Cerebellar cortex (tissue), 1 donor: ENCODE results near the gene SLC35F1.

Experiments used
- DNase-seq: peaks from one replicate; pipeline ENCODE4 v3.0.0-alpha.2; 2015; ENCODE audit warnings: low spot score

The SLC35F1 gene

DNA sequence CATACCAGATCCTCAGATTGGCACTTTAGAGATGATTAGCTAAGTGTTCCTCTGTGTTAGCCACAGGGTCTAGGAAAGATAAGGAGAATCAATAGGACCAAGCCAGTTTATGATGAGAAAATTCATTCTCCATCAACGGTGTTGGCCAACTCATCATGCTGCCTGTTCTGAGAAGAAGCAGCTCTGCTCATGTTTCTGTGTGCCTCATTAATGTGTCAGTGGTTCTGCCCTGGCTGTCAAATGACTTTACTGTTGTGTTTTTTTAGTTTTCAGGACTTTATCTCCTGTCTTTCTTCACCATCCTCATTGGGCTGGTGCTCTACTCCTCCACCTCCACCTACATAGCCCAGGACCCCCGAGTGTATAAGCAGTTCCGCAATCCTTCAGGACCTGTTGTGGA is 406.7 kb downstream of the SLC35F1 start:
- no peak for DNase-seq

DNA sequence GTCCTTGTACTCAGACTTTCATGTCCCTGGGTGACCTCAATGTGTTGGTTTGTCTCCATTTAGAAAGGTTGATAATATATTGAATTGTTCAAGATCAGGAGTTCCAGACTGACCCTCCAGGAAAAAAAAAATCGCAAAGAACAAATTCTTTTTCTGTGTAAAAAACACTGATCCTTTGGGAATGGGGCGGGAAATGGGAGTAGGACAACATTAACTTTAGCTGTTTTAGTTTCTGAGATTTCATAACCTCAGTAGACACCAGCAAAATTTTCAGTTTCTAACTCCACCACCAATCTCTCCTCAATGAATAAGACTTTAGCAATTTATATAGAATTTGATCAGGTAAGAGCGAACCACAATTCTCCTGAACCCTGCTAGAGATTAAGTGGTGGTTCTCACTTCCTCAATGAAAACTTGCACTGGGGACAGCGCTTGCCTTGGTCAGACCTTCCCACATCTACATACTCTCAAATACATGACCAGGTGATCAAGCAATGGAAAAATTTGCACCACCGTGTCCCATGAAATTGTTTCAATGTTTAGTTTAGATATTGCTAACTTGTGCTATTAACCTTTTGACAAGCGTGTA is 409.8 kb downstream of the SLC35F1 start:
- DNase-seq = no peak

DNA sequence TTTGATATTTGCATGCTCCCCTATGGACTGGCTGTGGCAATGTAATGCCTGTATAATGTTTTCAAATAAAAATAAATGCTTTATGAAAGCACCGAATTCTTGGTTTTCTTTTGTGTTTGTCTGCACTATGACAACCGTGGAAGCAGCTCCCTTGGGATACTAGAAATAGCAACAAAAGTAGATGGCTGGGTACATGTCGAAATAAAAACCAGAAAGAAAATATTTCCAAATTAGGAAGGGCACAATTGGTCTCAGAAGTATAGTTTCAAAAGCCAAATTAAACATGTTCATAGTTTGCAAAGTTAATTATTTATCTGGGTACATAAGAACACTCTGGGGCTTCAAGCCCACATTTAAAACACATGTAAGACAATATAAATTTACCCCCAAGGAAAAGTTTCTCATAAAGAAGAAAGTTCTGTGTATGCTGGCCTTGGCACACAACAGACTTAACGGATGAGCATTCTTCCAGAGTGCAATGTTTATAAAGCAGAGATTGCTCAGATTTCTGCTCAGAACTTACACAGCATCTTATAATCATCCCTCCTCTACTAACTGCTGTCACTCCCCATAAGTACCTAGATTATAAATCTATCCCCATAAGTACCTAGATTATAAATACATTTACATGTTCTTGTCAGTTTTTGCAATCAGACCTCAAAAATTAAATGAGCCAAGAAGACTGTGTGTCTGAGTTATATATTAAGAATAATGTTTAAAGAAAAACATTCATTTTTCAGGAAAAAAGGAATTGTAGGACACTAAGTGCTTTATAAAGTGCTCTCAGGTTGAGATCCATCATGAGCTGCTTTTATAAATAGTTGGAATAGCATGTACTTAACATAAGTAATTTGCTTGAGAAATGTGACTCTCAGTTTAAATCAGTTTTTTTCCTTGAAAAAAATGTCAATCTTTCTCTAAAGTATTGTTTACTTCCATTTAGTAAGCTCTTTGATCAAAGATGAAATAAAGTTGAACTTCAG is 410.8 kb downstream of the SLC35F1 start:
- DNase-seq = no peak

DNA sequence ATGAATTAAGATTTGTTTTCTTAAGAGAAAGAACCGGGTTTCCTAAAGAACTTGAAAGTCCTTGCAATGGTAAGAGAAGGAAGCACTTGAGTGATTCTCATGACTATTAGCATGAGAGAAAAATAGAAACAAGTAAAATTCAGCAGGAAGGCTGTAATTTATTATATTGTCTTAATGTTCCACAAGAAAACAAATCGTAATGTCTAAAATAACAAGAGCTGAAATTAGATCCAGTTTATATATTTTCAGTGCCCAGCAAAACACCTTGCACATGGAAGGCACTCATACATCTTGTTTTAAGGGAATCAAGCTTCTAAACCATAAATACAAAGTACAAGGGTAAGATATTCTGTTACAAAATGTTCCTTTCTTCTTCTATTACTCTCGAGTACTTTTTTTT is 411.6 kb downstream of the SLC35F1 start:
- no peak for DNase-seq

DNA sequence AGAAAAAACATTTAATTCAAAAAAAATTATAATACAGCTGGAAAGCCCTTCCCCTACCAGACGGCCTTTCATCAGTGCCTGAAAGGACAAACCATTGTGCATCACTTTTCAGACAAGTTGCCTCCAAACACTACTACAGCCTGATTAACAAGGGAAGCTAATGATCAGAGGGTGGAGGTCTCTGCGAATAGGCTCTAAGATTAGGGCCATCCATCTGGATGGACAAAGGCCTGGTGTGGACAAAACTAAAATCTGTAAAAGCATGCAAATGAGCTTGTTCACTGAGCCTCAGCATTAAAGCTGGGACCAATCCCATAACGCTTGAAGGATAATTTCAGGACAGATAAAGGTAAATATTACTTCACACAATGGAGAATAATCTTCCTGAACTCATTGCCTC is 412.4 kb downstream of the SLC35F1 start:
- no peak for DNase-seq

DNA sequence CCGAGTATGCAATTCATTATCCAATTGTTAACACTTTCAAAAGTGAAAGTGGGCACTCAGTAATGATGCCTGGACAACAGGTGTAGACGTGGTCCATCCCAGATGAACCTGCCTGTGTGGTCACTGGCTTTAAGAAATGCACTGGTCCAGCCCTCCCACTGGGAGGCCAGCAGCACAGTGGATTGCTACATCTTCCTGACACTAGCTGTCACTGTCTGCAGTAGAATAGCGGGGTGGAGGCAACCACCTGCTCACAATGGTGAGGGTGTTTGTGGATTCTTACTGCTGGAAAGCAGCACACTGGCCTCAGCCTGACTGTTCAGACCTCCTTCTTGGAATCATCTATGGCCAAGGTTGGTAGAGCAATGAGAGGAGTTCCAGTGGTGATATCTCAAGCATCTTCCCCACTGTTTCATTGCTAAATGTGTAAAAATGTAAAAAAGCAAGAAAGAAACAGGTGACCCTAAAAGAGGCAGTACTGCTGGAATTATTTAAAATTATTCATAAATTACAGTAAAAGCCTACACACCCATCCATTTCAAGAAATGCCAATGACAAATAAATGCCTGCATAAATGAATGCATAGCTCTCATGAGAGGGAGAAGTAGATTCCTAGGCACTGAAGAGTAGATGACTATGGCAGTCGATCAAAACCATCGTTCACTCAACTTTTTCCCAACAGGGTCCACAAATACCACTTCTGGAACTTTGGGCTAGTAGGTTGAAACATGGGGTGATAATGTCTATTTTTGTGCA is 413.0 kb downstream of the SLC35F1 start:
- no peak for DNase-seq

DNA sequence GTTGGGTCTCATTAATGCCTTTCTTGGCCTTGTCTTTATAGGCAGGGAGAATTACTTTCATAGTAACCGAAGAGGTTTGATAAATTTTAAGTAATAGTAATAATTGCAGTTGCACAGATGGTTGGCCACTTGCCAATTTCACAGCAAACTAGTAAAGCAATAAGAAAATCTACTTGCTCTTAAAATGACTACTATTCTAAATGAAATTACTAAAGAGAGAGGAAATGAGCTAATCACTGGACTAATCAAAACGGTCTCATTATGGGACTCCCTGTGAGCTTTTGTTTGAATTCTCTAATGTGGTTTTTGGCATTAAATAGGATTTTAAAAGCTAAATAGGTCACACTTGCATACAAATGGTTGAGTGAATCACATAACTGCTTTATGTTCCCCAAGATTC is 413.6 kb downstream of the SLC35F1 start:
- DNase-seq = peak; percentile 14

DNA sequence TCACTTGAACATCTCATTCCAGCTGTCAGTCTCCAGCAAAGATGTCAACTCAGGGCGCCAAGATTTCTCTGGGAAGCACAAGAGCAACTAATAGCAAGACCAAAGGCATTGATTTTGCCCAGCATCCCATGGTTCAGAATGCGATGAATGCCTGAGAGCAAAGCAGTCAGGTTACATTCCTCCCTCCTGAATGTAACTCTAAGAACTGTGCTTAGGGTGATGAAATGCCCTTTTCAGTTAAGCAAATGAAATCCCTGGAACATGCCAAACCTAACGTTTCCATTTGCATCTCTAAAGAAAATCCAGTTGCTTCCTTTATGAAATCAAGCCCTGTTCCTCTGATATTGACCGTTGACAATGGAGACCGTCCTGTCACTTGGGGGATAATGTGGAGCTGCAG is 417.1 kb downstream of the SLC35F1 start:
- no peak for DNase-seq

DNA sequence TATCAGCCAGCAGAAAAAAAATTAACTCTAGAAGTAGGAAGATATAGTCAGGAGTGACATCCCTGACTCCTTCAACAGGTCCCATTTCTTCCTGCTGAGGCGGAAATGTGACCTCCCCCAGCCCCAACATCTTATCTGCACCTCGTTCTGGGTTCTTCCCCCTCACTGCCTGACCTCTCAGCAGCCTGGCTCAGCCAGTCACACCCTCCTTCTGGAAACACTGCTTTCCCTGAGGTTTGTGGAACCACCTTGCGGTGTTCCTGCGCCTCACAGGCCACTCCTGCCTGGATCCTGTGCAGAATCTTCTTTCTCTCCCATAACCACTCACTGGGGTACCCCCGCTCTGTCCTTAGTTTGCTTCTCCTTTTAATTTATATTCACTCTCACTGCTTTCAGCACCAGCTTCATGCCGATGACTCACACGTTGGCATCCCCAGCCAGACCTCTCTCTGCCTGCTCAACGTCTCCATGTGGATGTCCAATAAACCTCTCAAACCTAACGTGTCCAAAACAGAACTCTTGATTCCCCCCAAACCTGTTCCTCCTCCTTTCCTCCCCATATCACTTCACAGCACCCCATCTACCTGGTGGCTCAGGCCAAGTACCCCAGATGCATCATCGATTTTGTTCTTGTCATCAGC is 418.3 kb downstream of the SLC35F1 start:
- no peak for DNase-seq

DNA sequence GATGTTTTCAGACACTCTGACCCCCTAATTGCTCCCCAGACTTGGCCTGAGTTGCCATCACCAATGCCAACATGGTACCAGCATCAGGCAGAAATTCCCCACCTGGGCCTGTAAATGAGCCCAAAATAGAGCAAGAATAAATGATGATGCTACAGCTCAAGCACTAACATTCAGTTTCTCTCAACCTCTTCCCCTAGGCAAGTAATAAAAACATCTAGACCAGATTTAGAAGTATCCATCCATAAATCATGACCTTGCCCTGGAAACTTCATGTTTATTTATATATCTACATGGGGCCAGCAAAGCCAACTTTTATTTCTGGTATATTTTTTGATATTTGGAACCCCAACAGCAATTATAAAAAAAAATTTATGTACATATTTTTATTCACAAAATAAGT is 419.6 kb downstream of the SLC35F1 start:
- no peak for DNase-seq

DNA sequence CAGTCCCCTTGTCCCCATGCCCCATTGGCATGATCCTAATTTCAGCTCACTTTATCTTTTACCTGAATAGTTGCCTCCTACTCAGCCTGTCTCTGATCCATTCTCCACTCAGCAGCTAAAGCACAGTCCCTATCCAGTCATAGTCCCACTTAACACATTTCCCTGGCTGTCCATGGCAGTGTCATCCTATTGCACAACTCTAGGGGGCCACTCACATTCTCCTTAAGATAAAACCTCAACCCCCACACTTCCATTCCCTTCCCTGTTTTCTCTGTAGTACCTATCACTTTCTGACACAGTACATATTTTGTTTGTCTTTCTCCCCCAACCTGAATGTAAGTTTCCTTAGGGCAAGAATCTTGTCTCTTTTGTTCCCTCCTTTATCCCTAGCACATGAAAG is 420.2 kb downstream of the SLC35F1 start:
- DNase-seq = no peak

DNA sequence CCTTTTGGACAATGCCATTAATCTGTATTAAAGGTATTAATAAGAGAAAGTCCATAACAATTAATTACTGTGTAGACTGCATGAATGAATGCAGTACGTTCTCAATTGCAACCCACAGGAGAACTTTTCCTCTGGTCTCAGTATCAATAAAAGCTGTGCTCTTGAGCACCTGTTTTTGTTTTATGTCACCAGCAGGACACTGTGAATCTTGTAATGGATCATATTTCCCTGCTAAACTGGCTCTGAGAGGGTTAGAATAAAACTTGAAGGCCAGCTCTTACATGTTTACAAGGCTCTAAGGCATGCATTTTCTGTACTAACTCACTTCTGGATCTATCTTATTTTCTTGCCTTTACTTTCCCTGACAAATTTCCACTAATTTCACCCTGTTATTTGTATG is 426.7 kb downstream of the SLC35F1 start:
- no peak for DNase-seq

DNA sequence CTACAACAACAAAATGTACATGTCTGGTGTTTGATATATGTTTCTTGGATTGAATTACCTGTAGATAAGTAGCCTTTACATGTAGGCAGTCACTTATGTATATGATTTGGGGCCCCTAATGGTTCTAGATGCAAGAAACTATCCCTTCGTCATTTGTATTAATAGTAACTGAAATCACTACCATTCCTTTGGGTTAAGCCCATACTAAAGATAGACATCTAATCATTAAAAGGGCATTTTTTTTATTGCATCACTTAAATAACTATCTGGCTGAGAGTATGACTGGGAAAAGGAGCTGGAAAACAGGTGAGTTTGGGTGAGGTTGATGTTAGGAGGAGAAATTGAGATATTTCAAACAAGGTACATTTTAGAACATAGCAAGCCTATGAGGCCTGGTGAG is 427.6 kb downstream of the SLC35F1 start:
- DNase-seq = no peak

DNA sequence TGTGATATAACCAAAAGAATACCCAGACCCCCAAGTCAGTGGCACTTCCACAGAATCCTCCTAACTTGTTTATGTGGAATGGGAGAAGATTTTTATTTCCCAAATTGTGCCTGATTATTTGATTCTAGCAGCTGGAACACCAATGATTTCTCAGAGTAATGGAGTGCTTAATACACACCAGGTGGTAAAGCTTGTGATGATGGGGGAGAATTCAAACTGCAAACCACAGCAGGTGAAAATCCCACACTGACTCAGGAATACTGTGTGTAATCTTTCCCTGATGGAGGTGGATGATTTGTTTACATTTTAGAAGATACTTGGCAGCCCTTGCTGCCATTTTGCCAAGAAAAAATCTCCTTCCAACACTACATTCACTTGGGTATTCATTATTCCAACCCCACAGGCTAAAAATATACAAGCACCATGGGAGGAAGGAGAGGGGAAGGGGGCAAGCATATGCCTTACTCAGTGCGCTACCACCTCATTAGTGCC is 428.3 kb downstream of the SLC35F1 start:
- DNase-seq = no peak

DNA sequence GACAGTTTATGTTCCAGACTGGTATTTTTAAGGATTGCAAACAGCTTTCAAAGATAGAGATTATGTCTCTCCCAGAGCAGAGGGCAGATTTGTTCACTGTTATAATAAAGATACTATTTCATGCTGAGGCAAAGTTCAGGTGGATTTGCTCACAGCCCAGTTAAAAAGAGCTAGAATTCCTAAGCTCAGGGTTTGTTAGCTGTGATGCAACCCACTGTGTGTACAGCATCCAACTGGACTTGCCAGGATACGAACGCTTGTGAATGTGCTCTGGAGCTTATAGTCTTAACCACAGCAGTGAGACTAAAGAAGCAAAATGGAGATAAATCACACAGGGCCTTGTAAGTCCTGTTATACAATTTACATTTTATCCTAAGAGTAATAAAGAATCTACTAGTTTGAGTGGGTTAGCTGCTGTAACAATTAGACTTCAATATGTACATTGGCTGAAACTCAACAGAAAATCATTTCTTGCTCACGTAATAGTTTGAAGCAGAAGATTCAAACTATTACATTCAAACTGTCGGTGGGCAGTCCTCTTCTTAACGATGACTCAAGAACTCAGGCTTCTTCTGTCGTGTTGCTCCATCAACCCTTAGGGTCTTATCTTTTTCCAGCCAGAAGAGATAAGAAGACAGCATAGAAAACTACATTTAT is 437.1 kb downstream of the SLC35F1 start:
- DNase-seq = no peak

DNA sequence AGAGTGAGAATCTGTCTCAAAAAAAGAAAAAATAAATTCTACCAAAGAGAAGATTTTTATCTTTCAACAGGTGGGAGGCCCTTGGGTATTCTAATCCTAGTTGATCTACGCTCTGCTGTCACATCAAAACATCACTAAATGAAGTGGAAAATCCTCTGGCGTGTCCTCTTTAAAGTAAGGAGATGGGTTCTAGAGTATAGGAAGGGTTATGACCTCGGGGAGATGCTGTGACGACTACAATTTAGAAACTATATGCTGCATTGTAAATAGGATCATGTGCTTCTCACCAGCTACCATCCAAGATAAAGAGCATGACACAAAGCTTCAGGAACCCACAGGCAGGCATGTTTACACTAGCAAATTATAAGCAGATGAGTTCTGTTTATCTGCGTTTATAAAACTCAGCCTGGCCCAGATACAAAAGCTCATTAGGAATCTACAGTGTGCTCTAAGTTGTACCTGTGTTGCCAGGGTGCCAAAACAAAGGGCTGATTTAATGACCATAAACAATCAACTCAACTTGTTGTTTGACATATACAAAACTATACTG is 443.9 kb downstream of the SLC35F1 start:
- DNase-seq = no peak

DNA sequence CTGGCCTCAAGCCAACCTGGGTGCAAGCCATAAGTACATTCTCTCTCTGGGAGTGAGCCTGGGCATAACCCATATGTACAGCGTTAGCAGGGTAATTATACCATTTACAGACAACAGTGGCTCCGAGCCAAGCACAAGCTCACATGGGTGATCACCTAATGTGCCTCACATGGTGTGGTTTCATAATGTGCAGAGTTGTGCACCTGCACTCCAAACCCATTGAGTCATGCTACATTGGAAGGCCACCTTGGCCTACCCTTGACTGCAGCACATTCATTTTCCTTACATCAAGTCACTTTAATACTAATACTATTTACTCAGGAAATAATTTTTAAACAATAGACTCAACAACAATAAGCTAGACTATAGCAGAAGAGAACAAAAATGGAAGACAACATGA is 446.5 kb downstream of the SLC35F1 start:
- no peak for DNase-seq

DNA sequence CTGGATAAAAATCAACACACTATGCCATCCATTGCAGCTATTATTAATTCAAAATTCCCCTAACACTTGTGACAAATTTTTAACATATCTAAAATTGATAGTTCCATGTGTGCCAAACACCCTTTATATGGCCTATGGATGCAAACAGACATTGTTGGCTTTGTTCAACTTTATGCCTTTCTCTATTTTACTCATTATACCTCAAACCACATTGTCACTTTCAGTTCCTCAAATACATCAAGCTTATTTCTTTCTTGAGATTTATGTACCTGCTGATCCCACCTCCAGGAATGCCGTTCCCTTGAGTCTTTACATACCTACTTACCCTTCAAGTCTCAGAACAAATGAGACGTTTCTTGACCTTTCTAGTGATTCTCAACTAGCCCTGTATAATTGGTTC is 447.6 kb downstream of the SLC35F1 start:
- DNase-seq = no peak

DNA sequence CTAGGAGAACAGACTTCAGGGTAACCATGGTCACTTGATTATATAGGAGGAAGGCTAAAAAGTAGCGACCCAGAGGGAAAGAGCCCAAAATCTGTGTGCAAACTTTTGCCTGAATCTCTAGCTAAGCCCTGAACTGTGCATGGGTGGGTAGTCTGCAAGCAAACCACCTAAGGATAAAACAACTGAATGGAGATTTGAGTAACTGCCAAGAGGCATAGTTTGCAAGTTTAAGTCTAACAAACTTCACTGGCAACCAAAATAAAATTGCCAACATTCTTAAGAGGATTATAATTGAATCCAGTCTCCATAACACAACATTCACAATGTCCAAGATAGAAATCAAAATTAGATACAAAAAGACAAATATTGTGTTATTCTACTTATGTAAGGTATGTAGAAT is 449.0 kb downstream of the SLC35F1 start:
- DNase-seq = no peak

DNA sequence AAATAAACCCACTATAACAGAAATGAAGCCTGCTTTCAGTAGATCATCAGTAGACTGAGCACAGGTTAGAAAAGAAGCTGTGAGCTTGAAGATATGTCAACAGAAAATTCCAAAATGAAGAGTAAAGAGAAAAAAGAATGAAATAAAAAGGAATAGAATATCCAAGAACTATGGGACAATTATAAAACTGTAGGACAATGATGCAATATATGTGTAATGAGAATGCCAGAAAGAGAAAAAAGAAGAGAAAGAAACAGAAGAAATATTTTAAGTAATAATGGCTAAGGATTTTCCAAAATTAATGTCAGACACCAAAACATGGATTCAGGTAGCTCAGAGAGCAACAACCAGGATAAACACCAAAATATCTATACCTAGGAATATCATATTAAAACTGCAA is 449.6 kb downstream of the SLC35F1 start:
- no peak for DNase-seq
